GM12872 (cell line): ENCODE measurements around the gene EFCAB6.

Experiments
- CTCF ChIP-seq: IDR thresholded peaks from 3 replicates; pipeline ENCODE4 v1.5.1; 2011; ENCODE audit warnings: low read depth, mild to moderate bottlenecking, low read length, moderate library complexity; ENCODE audit not compliant: insufficient read depth

The EFCAB6 gene

GRCh38 chr22:43570531-43571165, 241.5 kb downstream of the EFCAB6 start:
- TF ChIP-seq CTCF = no peak

- no peak for TF ChIP-seq CTCF
These were observed 243.0 kb downstream of the EFCAB6 start for GRCh38 chr22:43569111-43569510.

GRCh38 chr22:43567691-43568324, 244.3 kb downstream of the EFCAB6 start:
- no peak for TF ChIP-seq CTCF

GRCh38 chr22:43566561-43567332, 245.4 kb downstream of the EFCAB6 start:
- TF ChIP-seq CTCF = no peak

- no peak for TF ChIP-seq CTCF
These were observed 246.1 kb downstream of the EFCAB6 start for GRCh38 chr22:43566021-43566420.

- no peak for TF ChIP-seq CTCF
These were observed 247.2 kb downstream of the EFCAB6 start for GRCh38 chr22:43564859-43565258.

GRCh38 chr22:43563571-43563970, 248.5 kb downstream of the EFCAB6 start:
- TF ChIP-seq CTCF = no peak
